Astrocyte (in vitro differentiated cells and primary cell): Measurements from ENCODE around the gene DERL3. TPM values are rescaled to one million over a fixed set of nuclear protein-coding genes. Genes with fewer than 3 reads are reported as not detected.

Experiments
- DNase-seq: peaks from one replicate; pipeline ENCODE4 v3.0.0-alpha.2; 2010; ENCODE audit warnings: low read depth
- FAIRE-seq: peaks from 2 replicates; lab custom pipeline; 2011; peaks lifted over from hg19 to GRCh38; lab: Jason Lieb, UNC
- H2AFZ ChIP-seq: 2 replicates; pipeline ENCODE4 v1.6.0; 2012; ENCODE audit warnings: low read depth, low read length, inconsistent platforms
- H3K27ac ChIP-seq: 2 replicates; pipeline ENCODE4 v1.5.1; 2011; ENCODE audit warnings: low read depth, low read length, inconsistent platforms
- H3K27me3 ChIP-seq: 2 replicates; pipeline ENCODE4 v1.6.0; 2011; ENCODE audit warnings: low read length, inconsistent platforms; ENCODE audit not compliant: insufficient read depth
- H3K36me3 ChIP-seq: 2 replicates; pipeline ENCODE4 v1.5.1; 2011; ENCODE audit warnings: low read length, inconsistent platforms; ENCODE audit not compliant: insufficient read depth
- H3K4me1 ChIP-seq: 2 replicates; pipeline ENCODE4 v1.5.1; 2011; ENCODE audit warnings: low read length, inconsistent platforms; ENCODE audit not compliant: insufficient read depth
- H3K4me2 ChIP-seq: 2 replicates; pipeline ENCODE4 v1.6.0; 2012; ENCODE audit warnings: low read length, inconsistent platforms
- H3K4me3 ChIP-seq: 2 replicates; pipeline ENCODE4 v1.5.1; 2011; ENCODE audit warnings: low read depth, mild to moderate bottlenecking, low read length, inconsistent platforms; ENCODE audit not compliant: insufficient read depth
- H3K79me2 ChIP-seq: 2 replicates; pipeline ENCODE4 v1.6.0; 2012; ENCODE audit warnings: mild to moderate bottlenecking, low read length, inconsistent platforms; ENCODE audit not compliant: insufficient read depth
- H3K9ac ChIP-seq: 2 replicates; pipeline ENCODE4 v1.6.0; 2012; ENCODE audit warnings: mild to moderate bottlenecking, low read length, inconsistent platforms
- H3K9me3 ChIP-seq: 2 replicates; pipeline ENCODE4 v1.5.1; 2012; ENCODE audit warnings: low read depth, mild to moderate bottlenecking, low read length, inconsistent platforms; ENCODE audit not compliant: insufficient read depth
- H4K20me1 ChIP-seq: 2 replicates; pipeline ENCODE4 v1.6.0; 2012; ENCODE audit warnings: low read length, inconsistent platforms; ENCODE audit not compliant: insufficient read depth
- H3K27ac Mint-ChIP-seq: one replicate; pipeline ENCODE4 v1.8.0; 2021; ENCODE audit warnings: mild to moderate bottlenecking, mixed read lengths; ENCODE audit not compliant: unreplicated experiment
- H3K27me3 Mint-ChIP-seq: one replicate; pipeline ENCODE4 v1.8.0; 2021; ENCODE audit warnings: low read depth, mixed read lengths; ENCODE audit not compliant: unreplicated experiment
- H3K36me3 Mint-ChIP-seq: one replicate; pipeline ENCODE4 v1.8.0; 2021; ENCODE audit warnings: low read depth, mixed read lengths; ENCODE audit not compliant: unreplicated experiment
- H3K4me1 Mint-ChIP-seq: one replicate; pipeline ENCODE4 v1.8.0; 2021; ENCODE audit warnings: low read depth, mixed read lengths; ENCODE audit not compliant: unreplicated experiment
- H3K4me3 Mint-ChIP-seq: one replicate; pipeline ENCODE4 v1.8.0; 2021; ENCODE audit warnings: mild to moderate bottlenecking, moderate library complexity, mixed read lengths; ENCODE audit not compliant: unreplicated experiment
- H3K9me3 Mint-ChIP-seq: one replicate; pipeline ENCODE4 v1.8.0; 2021; ENCODE audit warnings: mild to moderate bottlenecking, mixed read lengths; ENCODE audit not compliant: unreplicated experiment
- EZH2 ChIP-seq: IDR thresholded peaks from 2 replicates; pipeline ENCODE4 v1.6.1; 2012; ENCODE audit warnings: mild to moderate bottlenecking, low read length, inconsistent platforms; ENCODE audit not compliant: insufficient read depth
- total RNA-seq: library from RNA; stranded (reverse); gene quantifications from 2 replicates; pipeline ENCODE4 v1.2.1, GENCODE V29; 2021
- TF ChIP-seq, protein P1 (sequence below): IDR thresholded peaks from 2 replicates; pipeline ENCODE4 v1.5.1; 2011; ENCODE audit warnings: low read depth, mild to moderate bottlenecking, inconsistent platforms, low read length, moderate library complexity; ENCODE audit not compliant: insufficient read depth

Gene DERL3
- total RNA-seq, 1 donor from 2014 or later = 0.82 TPM

DNA sequence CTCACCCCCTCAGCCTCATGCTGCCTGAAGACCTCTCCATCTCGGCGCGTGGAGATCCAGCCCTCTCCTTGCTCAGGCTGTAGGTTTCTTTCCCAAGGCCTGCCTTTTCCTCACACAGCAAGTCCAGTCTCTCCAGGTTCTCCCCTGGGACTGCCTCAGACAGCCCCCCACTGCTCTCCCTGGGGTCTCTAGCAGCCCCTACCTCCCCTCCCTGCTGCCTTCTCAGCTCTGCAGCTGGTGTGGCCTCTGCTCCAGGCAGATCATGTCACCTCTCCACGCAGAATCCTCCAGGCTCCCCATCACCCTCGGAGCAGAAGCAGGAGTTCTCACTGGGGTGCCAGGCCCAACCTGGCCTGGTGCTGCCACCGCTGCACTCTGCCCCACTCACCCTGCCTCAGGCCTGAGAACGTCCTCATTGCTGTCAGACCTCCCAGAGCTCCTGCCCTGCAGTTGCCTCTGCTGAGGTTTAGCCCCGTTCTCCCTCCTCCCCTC, 36.9 kb downstream of the DERL3 start:
- no peak for TF ChIP-seq EZH2
- TF ChIP-seq, protein P1, sequence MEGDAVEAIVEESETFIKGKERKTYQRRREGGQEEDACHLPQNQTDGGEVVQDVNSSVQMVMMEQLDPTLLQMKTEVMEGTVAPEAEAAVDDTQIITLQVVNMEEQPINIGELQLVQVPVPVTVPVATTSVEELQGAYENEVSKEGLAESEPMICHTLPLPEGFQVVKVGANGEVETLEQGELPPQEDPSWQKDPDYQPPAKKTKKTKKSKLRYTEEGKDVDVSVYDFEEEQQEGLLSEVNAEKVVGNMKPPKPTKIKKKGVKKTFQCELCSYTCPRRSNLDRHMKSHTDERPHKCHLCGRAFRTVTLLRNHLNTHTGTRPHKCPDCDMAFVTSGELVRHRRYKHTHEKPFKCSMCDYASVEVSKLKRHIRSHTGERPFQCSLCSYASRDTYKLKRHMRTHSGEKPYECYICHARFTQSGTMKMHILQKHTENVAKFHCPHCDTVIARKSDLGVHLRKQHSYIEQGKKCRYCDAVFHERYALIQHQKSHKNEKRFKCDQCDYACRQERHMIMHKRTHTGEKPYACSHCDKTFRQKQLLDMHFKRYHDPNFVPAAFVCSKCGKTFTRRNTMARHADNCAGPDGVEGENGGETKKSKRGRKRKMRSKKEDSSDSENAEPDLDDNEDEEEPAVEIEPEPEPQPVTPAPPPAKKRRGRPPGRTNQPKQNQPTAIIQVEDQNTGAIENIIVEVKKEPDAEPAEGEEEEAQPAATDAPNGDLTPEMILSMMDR = no peak
- no peak for DNase-seq
- H3K27ac Mint-ChIP-seq = no peak overlapping the region
- no peaks in the 10 kb centered on the region for H3K9me3 ChIP-seq
- H3K9me3 Mint-ChIP-seq = no peaks in the 10 kb centered on the region
- peaks cover 14% of the 10 kb centered on the region for H4K20me1 ChIP-seq
- FAIRE-seq = no peak
- H3K4me1 ChIP-seq = no peaks in the 10 kb centered on the region
- peaks cover 5% of the 10 kb centered on the region for H3K79me2 ChIP-seq
- no peaks in the 10 kb centered on the region for H3K27me3 Mint-ChIP-seq
- no peaks in the 10 kb centered on the region for H3K4me1 Mint-ChIP-seq
- H3K36me3 Mint-ChIP-seq = peaks cover 23% of the 10 kb centered on the region
- no peaks in the 10 kb centered on the region for H3K27me3 ChIP-seq
- no peak overlapping the region for H3K4me3 Mint-ChIP-seq
- no peak overlapping the region for H3K9ac ChIP-seq
- H3K4me2 ChIP-seq = no peak overlapping the region
- H3K36me3 ChIP-seq = peaks cover 48% of the 10 kb centered on the region
- no peak overlapping the region for H3K27ac ChIP-seq
- no peak overlapping the region for H3K4me3 ChIP-seq
- no peak overlapping the region for H2AFZ ChIP-seq

DNA sequence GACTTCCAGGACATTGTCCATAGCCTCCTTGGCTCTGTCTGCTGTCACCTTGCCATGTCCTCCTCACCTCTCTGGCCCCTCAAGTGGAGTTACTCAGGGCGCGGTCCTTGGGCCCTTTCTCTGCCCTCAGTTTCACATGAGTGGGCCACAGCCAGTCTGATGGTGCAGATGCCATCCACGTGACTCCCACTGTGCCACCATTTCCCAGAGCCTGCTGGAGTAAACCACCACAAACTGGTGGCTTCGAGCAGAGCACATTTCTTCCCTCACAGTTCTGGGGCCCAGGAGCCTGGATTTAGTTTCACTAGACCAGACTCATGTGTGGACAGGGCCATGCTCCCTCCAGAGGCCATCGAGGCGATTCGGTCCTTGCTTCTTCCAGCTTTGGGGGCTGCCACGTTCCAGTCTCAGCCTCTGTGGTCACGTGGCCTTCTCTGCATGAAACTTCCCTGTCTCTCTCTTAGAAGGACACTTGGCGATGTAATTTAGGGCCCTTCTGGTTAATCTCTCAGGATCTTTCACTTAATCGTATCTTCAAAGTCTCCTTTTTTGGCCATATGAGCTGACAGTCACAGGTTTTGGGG, 37.5 kb downstream of the DERL3 start:
- Histone ChIP-seq H4K20me1 (peaks cover 18% of the 10 kb centered on the region), H3K4me1 (no peaks in the 10 kb centered on the region), H3K27me3 (no peaks in the 10 kb centered on the region), H3K4me3 (no peak overlapping the region), H3K9ac (no peak overlapping the region), H3K9me3 (no peaks in the 10 kb centered on the region), H3K36me3 (peaks cover 49% of the 10 kb centered on the region), H3K27ac (no peak overlapping the region), H2AFZ (no peak overlapping the region), H3K4me2 (no peak overlapping the region), H3K79me2 (peaks cover 5% of the 10 kb centered on the region)
- H3K4me1 Mint-ChIP-seq = no peaks in the 10 kb centered on the region
- TF ChIP-seq, protein P1 = no peak
- no peaks in the 10 kb centered on the region for H3K9me3 Mint-ChIP-seq
- DNase-seq (no peak), FAIRE-seq (no peak)
- H3K4me3 Mint-ChIP-seq = no peak overlapping the region
- H3K27me3 Mint-ChIP-seq = no peaks in the 10 kb centered on the region
- peaks cover 25% of the 10 kb centered on the region for H3K36me3 Mint-ChIP-seq
- no peak overlapping the region for H3K27ac Mint-ChIP-seq
